Gastrocnemius medialis (tissue), 4 donors: ENCODE measurements around the gene OR6S1. TPM values are rescaled to one million over a fixed set of nuclear protein-coding genes. Genes with fewer than 3 reads are reported as not detected.
"Not testable (repeated sequence)": the region's sequence is repeated elsewhere in the genome, so short reads cannot be mapped to it uniquely, and the experiment has no call there.

Experiments used
- ATAC-seq, 2 donors: fragments of 150-250 bp; one replicate each; pipeline ENCODE4 v1.9.1; 2016
- DNase-seq, 2 donors: peaks; one replicate each; pipeline ENCODE4 v3.0.0-alpha.2; 2019
- H3K27ac ChIP-seq, 4 donors: fragments of 200-600 bp; sonication (generic); 1 replicate in 1 of 4; 2 replicates in 3 of 4; pipeline ENCODE4 v1.5.1; 2016 to 2018; ENCODE audit warnings: mild to moderate bottlenecking in 2 of 4, moderate library complexity in 1 of 4
- H3K27me3 ChIP-seq, 3 donors: fragments of 200-600 bp; sonication (generic) in 2 of 3; 1 replicate in 1 of 3; 2 replicates in 2 of 3; pipeline versions ENCODE4 v1.5.1 to v1.6.0; 2016 to 2019; ENCODE audit warnings: mild to moderate bottlenecking in 1 of 3, moderate library complexity in 1 of 3
- H3K36me3 ChIP-seq, 2 donors: fragments of 200-600 bp; sonication (generic) in 1 of 2; one replicate each; pipeline ENCODE4 v1.5.1; 2017 to 2018
- H3K4me1 ChIP-seq, 2 donors: fragments of 200-600 bp; sonication (generic) in 1 of 2; one replicate each; pipeline ENCODE4 v1.5.1; 2016 to 2017; ENCODE audit warnings: mild to moderate bottlenecking in 2 of 2
- H3K4me3 ChIP-seq, 4 donors: fragments of 200-600 bp; sonication (generic) in 3 of 4; 1 replicate in 1 of 4; 2 replicates in 3 of 4; pipeline ENCODE4 v1.5.1; 2016 to 2019; ENCODE audit warnings: mild to moderate bottlenecking in 2 of 4
- H3K9me3 ChIP-seq, 3 donors: fragments of 200-600 bp; sonication (generic) in 2 of 3; 1 replicate in 1 of 3; 2 replicates in 2 of 3; pipeline ENCODE4 v1.5.1; 2016 to 2019
- CTCF ChIP-seq, 5 experiments: fragments of 450-650 bp in 3 of 5; fragments of 200-600 bp in 2 of 5; sonication (generic) in 2 of 5; IDR thresholded peaks in 4 of 5; conservative IDR thresholded peaks in 1 of 5; 1 replicate in 4 of 5; 2 replicates in 1 of 5; pipeline ENCODE4 v1.5.1; 2016 to 2019; ENCODE audit warnings: antibody characterized with exemption in 5 of 5, mild to moderate bottlenecking in 3 of 5, moderate library complexity in 3 of 5
- POLR2A ChIP-seq, 2 donors: fragments of 450-650 bp; IDR thresholded peaks; one replicate each; pipeline ENCODE4 v1.6.1; 2017; ENCODE audit warnings: antibody characterized with exemption in 2 of 2, mild to moderate bottlenecking in 2 of 2, moderate library complexity in 2 of 2
- in situ Hi-C, 4 donors: fragments of 200-750 bp; cut with MboI; loops; one replicate each; pipeline versions ENCODE4 v1.15.0 to v1.8.0; 2017; ENCODE audit warnings: low sequenced_read_pairs in 4 of 4
- intact Hi-C: fragments of 100-400 bp; cut with DNase I; formaldehyde crosslinking; loops from one replicate; pipeline ENCODE4 v1.15.1; 2023; ENCODE audit warnings: low total_unique reads
- total RNA-seq, 4 donors: library from RNA; depleted of rRNA; stranded (reverse); fragments of >200 nt; gene quantifications; one replicate each; pipeline versions ENCODE4 v1.1.0 to v1.2.3, GENCODE V29; 2016

OR6S1 gene
- total RNA-seq, 4 donors from 2014 or later, result not detected

GRCh38 chr14:20667957-20668356, 26.5 kb upstream of the OR6S1 start:
- H3K27me3 ChIP-seq, result peaks cover 23 to 31% (median 27%) of the 10 kb centered on the region in 3 donors
- no peak for ATAC-seq
- no peaks in the 10 kb centered on the region for H3K36me3 ChIP-seq
- no peaks in the 10 kb centered on the region for H3K4me1 ChIP-seq
- H3K4me3 ChIP-seq, result no peak overlapping the region
- in situ Hi-C loops, result no loop called here
- H3K27ac ChIP-seq, result no peak overlapping the region
- TF ChIP-seq CTCF (IDR thresholded peaks at IDR 0.05 in 4 of 5, conservative IDR thresholded peaks at IDR 0.05 in 1 of 5) (no peak), POLR2A (IDR thresholded peaks at IDR 0.05) (no peak)
- H3K9me3 ChIP-seq, result no peaks in the 10 kb centered on the region
- DNase-seq, result no peak
- intact Hi-C loops, result no loop called here

GRCh38 chr14:20666400-20666961, 25.0 kb upstream of the OR6S1 start:
- H3K4me3 ChIP-seq, DNase-seq, H3K9me3 ChIP-seq, intact Hi-C loops, H3K4me1 ChIP-seq, H3K36me3 ChIP-seq, H3K27ac ChIP-seq, ATAC-seq, in situ Hi-C loops: not testable (repeated sequence)
- H3K27me3 ChIP-seq, result peaks cover 31 to 38% (median 34%) of the 10 kb centered on the region in 3 donors

GRCh38 chr14:20662968-20663732, 21.7 kb upstream of the OR6S1 start:
- peaks cover 59 to 64% (median 61%) of the 10 kb centered on the region in 3 donors for H3K27me3 ChIP-seq
- in situ Hi-C loops, result no loop called here
- ATAC-seq (no peak), DNase-seq (peak; percentile 6 to 19)
- H3K27ac ChIP-seq, result no peak overlapping the region
- H3K36me3 ChIP-seq, result no peaks in the 10 kb centered on the region
- intact Hi-C loops, result loop anchor here (1.0 kb wide), 1 partner anchor 28 kb away; no protein-coding TSS in a partner anchor
- peak in 4 of 5 experiments; percentile 27 to 49 (median 44) for TF ChIP-seq CTCF (IDR thresholded peaks at IDR 0.05 in 4 of 5, conservative IDR thresholded peaks at IDR 0.05 in 1 of 5)
- no peak for TF ChIP-seq POLR2A (IDR thresholded peaks at IDR 0.05)
- no peaks in the 10 kb centered on the region for H3K4me1 ChIP-seq
- H3K9me3 ChIP-seq, result no peaks in the 10 kb centered on the region
- H3K4me3 ChIP-seq, result peak overlapping the region in 2 of 4 donors; percentile 21 to 28

GRCh38 chr14:20661197-20661596, 19.7 kb upstream of the OR6S1 start:
- H3K27me3 ChIP-seq, result peaks cover 72 to 77% (median 74%) of the 10 kb centered on the region in 3 donors
- no peaks in the 10 kb centered on the region for H3K9me3 ChIP-seq
- no peaks in the 10 kb centered on the region for H3K36me3 ChIP-seq
- intact Hi-C loops, result no loop called here
- in situ Hi-C loops, result no loop called here
- no peak overlapping the region for H3K4me3 ChIP-seq
- no peaks in the 10 kb centered on the region for H3K4me1 ChIP-seq
- no peak for TF ChIP-seq POLR2A (IDR thresholded peaks at IDR 0.05)
- TF ChIP-seq CTCF (IDR thresholded peaks at IDR 0.05 in 4 of 5, conservative IDR thresholded peaks at IDR 0.05 in 1 of 5), result no peak
- ATAC-seq, result no peak
- no peak for DNase-seq
- no peak overlapping the region for H3K27ac ChIP-seq

- no peak overlapping the region for H3K4me3 ChIP-seq
- peaks cover 77 to 81% (median 78%) of the 10 kb centered on the region in 3 donors for H3K27me3 ChIP-seq
- in situ Hi-C loops, result no loop called here
- no peak for TF ChIP-seq CTCF (IDR thresholded peaks at IDR 0.05 in 4 of 5, conservative IDR thresholded peaks at IDR 0.05 in 1 of 5)
- TF ChIP-seq POLR2A (IDR thresholded peaks at IDR 0.05), result no peak
- no peaks in the 10 kb centered on the region for H3K9me3 ChIP-seq
- H3K4me1 ChIP-seq, result no peaks in the 10 kb centered on the region
- ATAC-seq (no peak), DNase-seq (no peak)
- no peak overlapping the region for H3K27ac ChIP-seq
- intact Hi-C loops, result no loop called here
- H3K36me3 ChIP-seq, result no peaks in the 10 kb centered on the region
These were observed 18.4 kb upstream of the OR6S1 start for GRCh38 chr14:20659813-20660395.
